HG03571 (cell line): ENCODE results near the gene MED12L.

Experiments
- ATAC-seq: cut with Tn5 transposase; IDR thresholded peaks from one replicate; pipeline ENCODE4 v1.9.1; 2021; ENCODE audit not compliant: unreplicated experiment

MED12L gene

GRCh38 chr3:151171145-151171757, 85.8 kb downstream of the MED12L start:
- peak; percentile 71 for ATAC-seq

GRCh38 chr3:151174351-151174750, 88.9 kb downstream of the MED12L start:
- no peak for ATAC-seq

DNA sequence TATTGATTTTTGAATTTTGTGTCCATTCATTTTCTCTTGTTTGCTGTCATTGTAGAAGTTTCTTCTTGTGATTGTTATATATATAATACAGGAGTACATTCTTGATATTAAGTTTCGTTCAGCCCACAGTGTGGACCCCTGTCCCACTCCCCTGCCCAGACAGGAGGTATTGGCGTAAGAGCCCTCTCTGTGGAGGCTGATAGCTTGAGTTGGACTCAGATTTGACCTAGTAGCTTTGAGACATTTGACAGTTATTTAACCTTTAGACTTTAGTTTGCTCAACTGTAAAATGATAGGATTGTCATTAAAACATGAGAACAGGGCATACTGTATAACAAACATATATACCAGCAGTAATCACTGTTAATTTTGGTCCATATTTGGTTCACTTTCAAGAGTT, 90.5 kb downstream of the MED12L start:
- ATAC-seq = no peak

DNA sequence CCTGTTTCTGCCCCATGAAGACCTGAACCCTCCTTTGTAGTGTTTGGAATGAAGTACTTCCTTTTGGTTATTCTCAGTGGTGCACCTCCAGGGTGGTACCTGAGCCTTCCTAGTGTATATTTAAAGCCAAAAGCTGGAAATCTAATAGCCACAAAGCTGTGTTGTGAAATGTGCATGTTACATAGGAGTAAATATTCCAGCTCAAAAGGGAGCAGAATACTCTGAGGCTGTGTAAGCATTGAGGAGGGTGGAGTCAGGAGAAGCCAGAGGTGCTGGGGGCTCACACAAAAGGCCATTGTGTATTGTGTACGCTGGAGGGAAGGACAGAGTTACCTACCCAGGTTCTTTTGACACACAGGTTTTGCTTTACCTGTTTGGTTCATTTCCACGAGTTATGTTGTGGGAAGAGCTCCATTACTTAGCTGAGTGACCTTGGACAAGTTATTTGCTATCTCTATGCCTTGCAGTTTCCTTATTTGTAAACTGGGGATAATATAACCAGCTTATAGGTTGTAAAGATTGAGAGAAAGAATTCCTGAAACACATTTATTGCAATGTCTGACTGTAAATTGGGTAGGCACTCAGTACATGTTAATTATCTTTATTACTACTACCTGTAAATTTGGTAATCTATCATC, 92.9 kb downstream of the MED12L start:
- ATAC-seq = no peak

DNA sequence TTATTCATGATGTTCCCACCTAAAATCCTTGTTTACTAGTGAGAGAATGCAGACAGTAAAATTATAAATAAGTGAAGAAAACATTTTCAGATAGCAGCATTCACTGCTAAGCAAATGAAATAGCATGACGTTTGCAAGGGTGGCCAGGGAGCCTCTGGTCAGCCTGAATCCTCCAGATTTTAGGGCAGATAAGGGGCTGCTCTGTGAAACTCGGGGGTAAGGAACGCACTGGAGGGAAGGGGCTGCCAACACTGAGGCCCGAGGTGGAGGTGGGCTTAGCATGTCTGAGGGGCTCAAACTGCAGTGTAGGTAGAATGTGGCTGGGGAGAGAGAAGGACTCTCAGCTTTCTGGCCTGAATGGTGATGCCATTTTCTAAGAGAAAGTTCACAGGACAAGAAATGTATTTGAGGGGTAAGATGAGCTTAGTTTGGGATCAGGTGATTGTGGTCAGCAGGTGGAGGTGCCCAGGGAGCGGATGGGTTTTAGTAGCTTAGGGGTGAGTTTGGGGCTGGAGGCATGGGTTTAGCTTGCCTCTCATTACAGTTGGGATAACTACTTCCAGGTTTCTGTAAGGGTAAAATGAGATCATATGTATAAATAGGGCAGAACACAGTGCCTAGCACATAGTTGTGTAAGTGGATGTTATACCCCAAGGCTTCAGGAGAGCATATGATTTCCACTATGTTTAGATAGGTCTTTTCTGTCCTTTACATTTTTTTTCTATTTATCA, 97.0 kb downstream of the MED12L start:
- no peak for ATAC-seq

DNA sequence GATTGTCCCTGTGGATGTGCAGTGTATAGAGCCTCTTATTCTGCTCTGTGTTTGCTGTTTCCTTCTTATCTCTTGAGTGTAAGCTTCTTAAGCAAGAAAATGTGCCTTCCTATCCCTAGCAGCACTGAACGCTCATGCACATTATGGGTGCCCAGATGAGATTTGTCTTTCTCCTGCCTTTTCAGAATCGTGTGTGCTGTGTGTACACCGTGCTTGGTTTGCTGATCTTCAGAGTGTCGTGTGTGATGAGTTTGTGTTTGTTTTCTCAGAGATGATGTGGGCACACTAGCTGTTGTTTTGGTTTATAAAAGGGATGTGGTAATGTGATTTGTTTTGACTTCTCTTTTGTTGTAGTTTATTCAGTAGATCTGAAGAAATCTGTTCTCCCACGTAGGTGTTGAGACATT, 97.8 kb downstream of the MED12L start:
- ATAC-seq = no peak

GRCh38 chr3:151191095-151191494, 105.6 kb downstream of the MED12L start:
- no peak for ATAC-seq

DNA sequence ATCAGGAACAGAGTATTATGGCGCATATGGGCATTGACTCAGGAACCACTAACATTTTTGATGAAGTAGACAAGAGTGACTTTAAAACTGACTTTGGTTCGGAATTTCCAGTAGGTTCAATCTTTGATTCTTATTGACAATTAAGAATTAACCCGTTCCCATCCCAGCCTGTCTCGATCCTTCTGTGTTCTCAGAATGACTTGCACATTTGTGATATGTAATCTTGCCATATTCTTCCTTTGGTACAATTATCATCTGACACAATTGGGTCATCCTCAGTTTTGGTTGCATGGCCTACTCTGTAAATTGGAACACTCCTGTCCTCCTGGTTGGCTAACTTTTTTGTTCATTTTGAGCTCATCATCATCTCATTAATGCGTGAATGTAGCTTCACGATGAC, 107.1 kb downstream of the MED12L start:
- no peak for ATAC-seq

- ATAC-seq = no peak
Observed at GRCh38 chr3:151195826-151196225, 110.4 kb downstream of the MED12L start.

DNA sequence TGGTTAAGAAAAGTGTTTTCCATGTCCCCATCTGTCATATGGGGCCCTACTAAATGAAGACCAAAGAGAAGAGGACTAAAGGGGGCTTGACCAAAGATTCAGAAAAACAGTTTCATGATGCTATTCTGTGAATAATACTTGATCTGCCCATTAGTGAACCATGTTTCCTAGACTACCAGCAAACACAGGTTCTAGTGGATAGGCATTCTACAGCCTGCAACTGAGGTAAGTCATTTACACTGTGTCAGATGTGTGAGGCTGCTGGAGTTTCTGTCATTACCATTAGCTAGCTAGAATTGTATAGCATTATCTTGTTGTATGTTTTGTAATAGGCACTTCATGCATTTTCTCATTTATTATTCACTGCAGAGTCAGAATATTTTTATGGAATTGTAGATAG, 111.0 kb downstream of the MED12L start:
- ATAC-seq = no peak

DNA sequence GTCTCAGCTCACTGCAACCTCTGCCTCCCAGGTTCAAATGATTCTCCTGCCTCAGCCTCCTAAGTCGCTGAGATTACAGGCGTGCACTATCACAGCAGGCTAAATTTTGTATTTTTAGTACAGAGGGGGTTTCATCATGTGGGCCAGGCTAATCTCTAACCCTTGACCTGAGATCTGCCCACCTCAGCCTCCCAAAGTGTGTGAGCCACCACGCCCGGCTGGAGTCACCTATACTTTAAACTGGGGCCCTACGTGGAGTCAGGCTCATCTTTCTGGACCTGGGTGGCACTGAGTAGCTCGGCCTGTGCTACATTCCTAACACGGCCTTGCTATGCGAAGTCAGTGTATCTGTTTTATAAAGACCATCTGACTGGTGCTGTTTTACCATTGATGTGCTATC, 111.8 kb downstream of the MED12L start:
- ATAC-seq = no peak

DNA sequence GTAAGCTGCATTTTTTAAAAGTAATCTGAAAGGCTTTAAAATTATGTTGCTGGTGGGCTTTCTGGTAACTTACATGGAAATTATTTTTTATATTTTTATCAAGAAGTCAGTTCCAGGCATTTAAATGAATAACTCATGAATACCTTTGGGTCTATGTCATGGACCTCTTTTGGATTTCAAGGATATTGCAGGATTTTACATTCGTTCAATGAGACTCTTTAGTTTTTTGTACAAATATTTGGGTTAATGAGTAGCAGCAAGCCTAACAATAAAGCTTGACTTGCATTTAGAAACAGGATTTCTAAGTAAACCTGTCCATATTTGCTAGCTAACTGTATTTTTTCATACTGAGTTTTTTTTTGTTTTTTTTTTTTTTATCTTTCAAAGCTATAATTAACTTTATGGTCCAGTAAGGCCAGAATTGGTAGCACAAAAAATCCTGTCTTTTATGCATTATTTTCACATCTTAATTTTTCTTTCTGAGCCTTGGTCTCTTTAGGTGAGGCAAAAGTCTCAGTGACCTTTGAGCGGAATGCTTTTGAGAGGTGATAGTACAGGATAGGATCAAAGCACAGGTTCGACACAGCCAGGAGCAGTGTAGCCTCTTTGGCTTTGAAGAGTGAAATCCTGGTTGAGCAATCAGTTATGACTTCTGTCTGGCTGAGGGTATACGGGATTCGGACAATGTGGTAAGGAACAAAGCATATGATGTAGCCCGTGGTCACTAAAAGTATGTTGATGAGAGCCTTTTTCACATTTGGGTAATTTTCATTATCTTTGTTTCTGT, 112.7 kb downstream of the MED12L start:
- ATAC-seq = no peak

GRCh38 chr3:151198849-151199248, 113.4 kb downstream of the MED12L start:
- ATAC-seq = no peak

DNA sequence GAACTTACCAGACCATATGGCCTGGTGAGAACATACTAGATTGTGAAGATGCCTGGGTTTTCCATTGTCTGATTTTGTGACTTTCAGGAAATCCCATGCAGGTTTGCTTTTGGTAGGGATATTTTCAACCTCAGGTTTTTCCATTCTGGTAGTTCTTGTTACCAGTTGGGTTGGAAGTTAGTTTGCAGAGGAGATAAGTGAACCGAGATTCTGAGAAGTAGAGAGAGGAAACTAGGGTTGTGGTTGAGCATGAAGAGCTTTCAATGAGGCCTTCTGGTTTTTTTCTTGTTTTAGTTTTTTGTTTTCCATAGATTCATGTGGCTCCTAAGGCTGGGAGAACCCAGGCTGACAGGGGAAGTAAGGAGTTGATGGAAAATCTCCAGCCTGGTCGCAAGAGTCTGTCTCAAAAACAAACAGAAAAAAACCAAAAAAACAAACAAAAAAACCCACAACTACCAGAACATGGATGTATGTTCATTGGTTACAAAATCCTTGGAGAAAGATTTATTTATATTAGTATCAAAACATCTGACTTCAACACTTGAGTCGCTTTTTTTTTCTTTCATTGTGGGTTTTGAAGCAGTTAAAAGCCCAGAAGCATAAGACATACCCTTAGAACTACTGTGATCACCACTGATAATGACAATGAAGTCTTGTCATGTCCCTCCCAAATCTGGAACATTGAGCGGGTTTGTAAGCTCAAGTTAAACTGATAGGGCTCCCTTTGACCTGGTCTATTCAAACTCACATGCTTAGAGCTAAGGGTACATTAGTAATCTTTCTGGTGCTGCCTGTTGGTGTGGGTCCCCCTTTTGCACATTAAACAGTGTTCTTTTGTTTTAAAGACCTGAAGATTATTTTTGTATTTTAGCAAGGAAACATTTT, 114.3 kb downstream of the MED12L start:
- ATAC-seq = no peak

- ATAC-seq = no peak
Observed at GRCh38 chr3:151200586-151200985, 115.1 kb downstream of the MED12L start.

DNA sequence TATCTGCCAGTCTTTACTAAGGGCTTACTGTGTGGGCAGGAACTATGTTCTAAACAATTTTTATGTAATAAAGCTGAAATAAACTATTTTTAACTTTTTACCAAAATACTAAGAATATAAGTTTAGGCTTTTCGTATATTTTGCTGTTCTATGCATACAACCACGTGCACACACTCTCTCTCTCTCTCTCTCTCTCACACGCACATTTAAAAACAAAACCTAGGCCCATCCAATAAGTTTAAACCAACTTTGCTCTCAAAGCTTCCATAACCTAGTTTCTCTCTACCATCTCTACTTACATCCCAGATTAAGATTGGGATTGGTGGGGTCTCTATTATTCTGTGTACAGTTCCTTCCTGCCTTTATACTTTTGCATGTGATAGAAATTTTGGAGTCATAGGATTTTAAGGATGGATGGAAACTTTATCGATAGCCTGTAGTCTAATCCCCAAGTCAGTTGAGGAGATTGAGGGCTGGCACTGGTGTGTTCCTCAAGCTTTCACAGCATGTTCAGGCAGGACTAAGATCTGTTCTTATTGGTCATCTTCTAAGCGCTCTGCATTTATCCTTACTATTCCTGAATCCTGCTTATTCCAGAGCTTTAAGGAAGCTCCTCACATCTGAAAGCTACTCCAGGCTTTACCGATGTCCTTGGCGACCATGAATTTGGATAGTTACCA, 115.7 kb downstream of the MED12L start:
- ATAC-seq = no peak

GRCh38 chr3:151203051-151203420, 117.6 kb downstream of the MED12L start, which contains the start of gene GPR171:
Gene GPR171 (minus strand): TSS chr3:151203216. CDS start chr3:151199386, 3,830 bp downstream.
- peak; percentile 85 for ATAC-seq

- ATAC-seq = no peak
Observed at GRCh38 chr3:151204530-151205402, 119.3 kb downstream of the MED12L start.

- ATAC-seq = no peak
Observed at GRCh38 chr3:151205482-151205881, 120.0 kb downstream of the MED12L start.
